K562 (cell line): ENCODE results near the gene CDK5R2. TPM values are rescaled to one million over a fixed set of nuclear protein-coding genes. Genes with fewer than 3 reads are reported as not detected.

Experiments used
- ADNP ChIP-seq: fragments of 200-800 bp; sonication (Bioruptor generic); IDR thresholded peaks from 2 replicates; pipeline ENCODE4 v1.6.1; 2016; ENCODE audit warnings: missing genetic modification characterization, missing compliant biosample characterization
- ARID3A ChIP-seq: IDR thresholded peaks from 2 replicates; pipeline ENCODE4 v1.6.1; 2012; ENCODE audit warnings: low read depth, low read length, improper control_type of control experiment, borderline replicate concordance
- ARNT ChIP-seq, 2 experiments: fragments of 450-650 bp; IDR thresholded peaks; 2 replicates each; pipeline ENCODE4 v1.6.1; 2016; ENCODE audit warnings: mild to moderate bottlenecking in 1 of 2
- ATF6 ChIP-seq: sonication (generic); formaldehyde crosslinking; IDR thresholded peaks from 2 replicates; pipeline ENCODE4 v1.4.0; 2020; ENCODE audit warnings: mild to moderate bottlenecking, missing genetic modification reagents
- CBX3 ChIP-seq, 2 experiments: IDR thresholded peaks; 1 replicate in 1 of 2; 2 replicates in 1 of 2; pipeline ENCODE4 v1.6.1; 2012; ENCODE audit warnings: inconsistent platforms in 2 of 2, low read length in 2 of 2, borderline replicate concordance in 1 of 2, control low read depth in 1 of 2
- CLOCK ChIP-seq: fragments of 250-450 bp; sonication (Bioruptor Pico); IDR thresholded peaks from 2 replicates; pipeline ENCODE4 v1.4.0; 2020; ENCODE audit warnings: mild to moderate bottlenecking, moderate library complexity, borderline replicate concordance
- DMBX1 ChIP-seq: fragments of 250-450 bp; sonication (Bioruptor Pico); IDR thresholded peaks from 2 replicates; pipeline ENCODE4 v1.8.0; 2022; ENCODE audit warnings: inconsistent platforms, mild to moderate bottlenecking, moderate library complexity, borderline replicate concordance
- HNRNPK ChIP-seq: fragments of 200-400 bp; formaldehyde crosslinking; IDR thresholded peaks from one replicate; pipeline ENCODE4 v1.6.1; 2018; ENCODE audit warnings: mild to moderate bottlenecking, low read depth, low read length; ENCODE audit not compliant: poor library complexity, severe bottlenecking
- KHSRP ChIP-seq: fragments of 450-650 bp; IDR thresholded peaks from 2 replicates; pipeline ENCODE4 v1.6.1; 2017
- MTA2 ChIP-seq: fragments of 450-650 bp; IDR thresholded peaks from 2 replicates; pipeline ENCODE4 v1.6.1; 2016; ENCODE audit warnings: low read depth
- PHF20 ChIP-seq: fragments of 450-650 bp; IDR thresholded peaks from 2 replicates; pipeline ENCODE4 v1.6.1; 2018; ENCODE audit not compliant: partially characterized antibody
- PRMT5 ChIP-seq: sonication (generic); formaldehyde crosslinking; IDR thresholded peaks from 2 replicates; pipeline ENCODE4 v1.5.0; 2020; ENCODE audit warnings: missing genetic modification reagents
- SMAD2 ChIP-seq: fragments of 150-350 bp; IDR thresholded peaks from 2 replicates; pipeline ENCODE4 v1.6.1; 2014; ENCODE audit warnings: low read depth, mild to moderate bottlenecking, low read length
- SREBF1 ChIP-seq: fragments of 150-350 bp; IDR thresholded peaks from 2 replicates; pipeline ENCODE4 v1.6.1; 2014; ENCODE audit warnings: antibody characterized with exemption, low read depth, low read length, borderline replicate concordance
- TBP ChIP-seq: optimal IDR thresholded peaks from 2 replicates; pipeline ENCODE3; 2011; ENCODE audit warnings: low read depth, low read length, improper control_type of control experiment
- YBX1 ChIP-seq: fragments of 450-650 bp; IDR thresholded peaks from 2 replicates; pipeline ENCODE4 v1.7.1; 2016; ENCODE audit warnings: mild to moderate bottlenecking
- ZNF143 ChIP-seq: sonication (generic); formaldehyde crosslinking; IDR thresholded peaks from 2 replicates; pipeline ENCODE4 v1.9.0; 2022; ENCODE audit warnings: mild to moderate bottlenecking, missing genetic modification reagents
- ZNF184 ChIP-seq: sonication (generic); formaldehyde crosslinking; IDR thresholded peaks from 2 replicates; pipeline ENCODE4 v1.5.0; 2020; ENCODE audit warnings: missing genetic modification reagents
- ZNF263 ChIP-seq: sonication (generic); formaldehyde crosslinking; IDR thresholded peaks from 2 replicates; pipeline ENCODE4 v1.8.0; 2022; ENCODE audit warnings: mild to moderate bottlenecking, missing genetic modification reagents, borderline replicate concordance
- ZNF511 ChIP-seq: sonication (generic); formaldehyde crosslinking; IDR thresholded peaks from 2 replicates; pipeline ENCODE4 v1.8.0; 2022; ENCODE audit warnings: mild to moderate bottlenecking, missing genetic modification reagents
- ZNF589 ChIP-seq: fragments of 200-800 bp; sonication (Bioruptor generic); IDR thresholded peaks from 2 replicates; pipeline ENCODE4 v1.6.1; 2016; ENCODE audit warnings: low read depth, missing genetic modification characterization, missing compliant biosample characterization
- polyA plus RNA-seq, 8 experiments: library from polyadenylated mRNA; depleted of rRNA in 4 of 8; stranded (reverse) in 5 of 8; unstranded in 3 of 8; fragments of >200 nt; fragmentation: Nextera tagmentation in 2 of 8; fragmentation: Illumina TruSeq in 1 of 8; extraction: Ambion mirVana in 2 of 8; extraction: Trizol in 1 of 8; gene quantifications; 2 replicates each; pipeline versions ENCODE4 v1.2.1 to v1.2.3, GENCODE V29; 2011 to 2014; ENCODE audit warnings: inconsistent platforms in 1 of 8, missing spikeins in 1 of 8
- total RNA-seq, 7 experiments: library from RNA; depleted of rRNA in 6 of 7; stranded (reverse); fragments of >200 nt in 6 of 7; fragmentation: Illumina TruSeq in 2 of 7; extraction: Trizol in 2 of 7; gene quantifications; 2 replicates each; pipeline versions ENCODE4 v1.2.1 to v1.2.3, GENCODE V29; 2011 to 2021; ENCODE audit warnings: low replicate concordance in 1 of 7
- TF ChIP-seq, protein P1 (sequence below): fragments of 250-450 bp; sonication (Bioruptor Pico); IDR thresholded peaks from 2 replicates; pipeline ENCODE4 v1.8.0; 2021; ENCODE audit warnings: borderline replicate concordance, mild to moderate bottlenecking, moderate library complexity; ENCODE audit not compliant: poor library complexity, severe bottlenecking

The CDK5R2 gene
- total and polyA plus RNA-seq, 9 of the 15 experiments (the other 6 are each of a cell fraction or from before 2014, with no cell fraction given), result 0.09 TPM; not detected in 8

DNA sequence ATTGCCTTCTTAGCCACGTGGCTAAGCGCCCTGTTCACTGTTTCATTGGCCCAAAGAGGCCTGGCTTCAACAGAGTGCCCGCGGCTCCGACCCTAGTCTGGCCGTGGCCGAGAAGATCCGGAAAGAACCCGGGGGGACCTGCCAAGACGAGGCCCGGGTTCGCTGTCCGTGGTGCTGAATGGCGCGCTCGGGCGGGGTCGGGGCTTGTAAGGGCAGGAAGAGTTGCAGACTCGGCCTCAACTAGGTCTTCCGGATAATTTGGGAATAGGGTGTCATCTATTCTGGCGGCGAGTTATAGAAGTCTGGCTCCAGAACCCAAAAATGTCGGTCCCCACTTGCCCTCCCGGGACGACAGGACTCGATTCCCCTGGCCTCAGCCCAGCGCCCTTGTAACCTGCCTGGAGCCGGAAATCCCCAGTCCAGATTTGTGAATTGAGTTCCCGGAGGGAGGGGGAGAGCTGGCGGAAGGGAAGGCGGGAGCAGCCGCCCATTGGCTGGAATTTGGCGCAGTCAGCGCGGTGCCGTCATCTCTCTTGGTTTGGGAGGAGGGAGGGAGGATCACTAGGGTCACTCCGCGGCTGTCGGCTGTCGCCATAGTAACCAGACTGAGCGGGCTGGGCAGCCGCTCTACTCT lies 3.5 kb downstream of the CDK5R2 start (continued):
- TF ChIP-seq ZNF511 (CRISPR knock-in tag) (peak; percentile 95), PRMT5 (CRISPR knock-in tag) (peak; percentile 88), YBX1 (no peak), PHF20 (no peak), ZNF589 (CRISPR knock-in tag) (no peak), ZNF263 (peak; percentile 23; the same call in 1 of the 2 replicates), ARID3A (no peak), ADNP (tag) (no peak), HNRNPK (no peak), ATF6 (0 out of 2 replicates have a peak, but pooled peaks have one; percentile 65), SREBF1 (no peak), MTA2 (no peak), SMAD2 (no peak), ZNF184 (CRISPR knock-in tag) (no peak), DMBX1 (CRISPR knock-in tag) (peak; percentile 37; the same call in 1 of the 2 replicates), KHSRP (no peak), CLOCK (CRISPR knock-in tag) (no peak), ARNT (IDR thresholded peaks at IDR 0.05) (no peak), CBX3 (IDR thresholded peaks at IDR 0.05; ENCODE audit: borderline replicate concordance in 1 of 2, low read length in 2 of 2) (no peak), TBP (no peak), ZNF143 (no peak)
- TF ChIP-seq, protein P1, sequence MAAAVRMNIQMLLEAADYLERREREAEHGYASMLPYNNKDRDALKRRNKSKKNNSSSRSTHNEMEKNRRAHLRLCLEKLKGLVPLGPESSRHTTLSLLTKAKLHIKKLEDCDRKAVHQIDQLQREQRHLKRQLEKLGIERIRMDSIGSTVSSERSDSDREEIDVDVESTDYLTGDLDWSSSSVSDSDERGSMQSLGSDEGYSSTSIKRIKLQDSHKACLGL (CRISPR knock-in tag), result no peak
